ENCODE measurements around the gene SLC25A41. TPM values are rescaled to one million over a fixed set of nuclear protein-coding genes. Genes with fewer than 3 reads are reported as not detected.
A peak's percentile ranks its signal among the peaks of the same experiment; 100 is the strongest.

Gene SLC25A41
- total and polyA plus RNA-seq, 2 of the 13 experiments (the other 11 are each of a cell fraction or from before 2014, with no cell fraction given) = 0.33 to 0.95 TPM

- 0 out of 2 replicates have a peak, but pooled peaks have one; percentile 53 for TF ChIP-seq IRX3 (CRISPR knock-in tag; IDR thresholded peaks at IDR 0.05; ENCODE audit: borderline replicate concordance, low read depth)
- no peak for TF ChIP-seq ARNT (IDR thresholded peaks at IDR 0.05)
- TF ChIP-seq RAD21 (CRISPR knock-in tag; IDR thresholded peaks at IDR 0.05) = peak; percentile 32; the same call in 1 of the 2 replicates
- no peak for TF ChIP-seq ZNF282 (IDR thresholded peaks at IDR 0.05; ENCODE audit: partially characterized antibody)
- no peak for TF ChIP-seq TBL1XR1 (IDR thresholded peaks at IDR 0.05; ENCODE audit: borderline replicate concordance, low read length, partially characterized antibody)
- no peak for TF ChIP-seq TERF1 (CRISPR knock-in tag; IDR thresholded peaks at IDR 0.05)
- TF ChIP-seq ZNF275 (CRISPR knock-in tag; IDR thresholded peaks at IDR 0.05; ENCODE audit: borderline replicate concordance) = no peak
- TF ChIP-seq ZNF430 (CRISPR knock-in tag; IDR thresholded peaks at IDR 0.05) = no peak
- TF ChIP-seq CSRNP2 (CRISPR knock-in tag; conservative IDR thresholded peaks at IDR 0.05; ENCODE audit: low read depth) = no peak
- TF ChIP-seq SKI (IDR thresholded peaks at IDR 0.05; ENCODE audit: partially characterized antibody) = no peak
- TF ChIP-seq U2AF2 (IDR thresholded peaks at IDR 0.05; ENCODE audit: low read depth, low read length) = no peak
- peak; percentile 96 for TF ChIP-seq RAD51 (IDR thresholded peaks at IDR 0.05; ENCODE audit: borderline replicate concordance)
- peak in 1 of 2 experiments; percentile 35; a peak in 1 of 4 replicates for TF ChIP-seq NR2F1 (CRISPR knock-in tag; IDR thresholded peaks at IDR 0.05)
- TF ChIP-seq KLF12 (CRISPR knock-in tag; IDR thresholded peaks at IDR 0.05; ENCODE audit: borderline replicate concordance) = no peak; the same call in 1 of the 2 replicates
- peak; percentile 60; the same call in 1 of the 2 replicates for TF ChIP-seq KLF6 (CRISPR knock-in tag; IDR thresholded peaks at IDR 0.05)
- peak; percentile 37; the same call in 1 of the 2 replicates for TF ChIP-seq ZNF33B (CRISPR knock-in tag; IDR thresholded peaks at IDR 0.05)
- TF ChIP-seq SIN3B (IDR thresholded peaks at IDR 0.05; ENCODE audit: low read length) = no peak
- 0 out of 2 replicates have a peak, but pooled peaks have one; percentile 29 for TF ChIP-seq KMT2B (CRISPR knock-in tag; IDR thresholded peaks at IDR 0.05)
- no peak for TF ChIP-seq ZBTB20 (CRISPR knock-in tag; IDR thresholded peaks at IDR 0.05; ENCODE audit: borderline replicate concordance, low read depth)
- TF ChIP-seq FOXA3 (CRISPR knock-in tag; IDR thresholded peaks at IDR 0.05) = no peak
- TF ChIP-seq POGK (CRISPR knock-in tag; conservative IDR thresholded peaks at IDR 0.05) = peak; percentile 20; the same call in 1 of the 2 replicates
- no peak for TF ChIP-seq MBNL3 (CRISPR knock-in tag; conservative IDR thresholded peaks at IDR 0.05)
- no peak for TF ChIP-seq SP2 (CRISPR knock-in tag; IDR thresholded peaks at IDR 0.05)
- 0 out of 4 replicates have a peak, but pooled peaks of 1 of the 2 experiments have one; percentile 22 for TF ChIP-seq KLF16 (CRISPR knock-in tag; IDR thresholded peaks at IDR 0.05)
- TF ChIP-seq FOXK1 (CRISPR knock-in tag; IDR thresholded peaks at IDR 0.05; ENCODE audit: borderline replicate concordance, low read depth) = no peak; the same call in 1 of the 2 replicates
Measured at GRCh38 chr19:6464070-6464873, 30.7 kb upstream of the SLC25A41 start, which contains the start of gene CRB3 (continued).

Measured in HepG2 (cell line).